Measurements from ENCODE around the gene AIF1.

The AIF1 gene

GRCh38 chr6:31665501-31666336 is 50.7 kb downstream of the AIF1 start, which contains the start of gene CSNK2B:
CSNK2B (plus strand) TSS chr6:31666080; CDS start chr6:31666832, 752 bp downstream.
- peak; percentile 98 for DNase-seq

- no peak for DNase-seq
Observed at GRCh38 chr6:31666337-31666965, 51.4 kb downstream of the AIF1 start.

Measured in MV-4-11 (cell line).